SJCRH30 (cell line): ENCODE results near the gene MXI1. TPM values are rescaled to one million over a fixed set of nuclear protein-coding genes. Genes with fewer than 3 reads are reported as not detected.

ENCODE experiments used
- DNase-seq, 2 experiments: peaks; one replicate each; pipeline ENCODE4 v3.0.0-alpha.2; 2015 to 2020
- H3K27ac ChIP-seq: fragments of 250-450 bp; sonication (Bioruptor Pico); 2 replicates; pipeline ENCODE4 v1.5.1; 2020; ENCODE audit warnings: mild to moderate bottlenecking, moderate library complexity
- H3K27me3 ChIP-seq: fragments of 250-450 bp; sonication (Bioruptor Pico); 2 replicates; pipeline ENCODE4 v1.5.1; 2020; ENCODE audit warnings: mild to moderate bottlenecking, moderate library complexity
- H3K36me3 ChIP-seq: fragments of 250-450 bp; sonication (Bioruptor Pico); 2 replicates; pipeline ENCODE4 v1.5.1; 2020; ENCODE audit warnings: mild to moderate bottlenecking, moderate library complexity
- H3K4me1 ChIP-seq: fragments of 250-450 bp; sonication (Bioruptor Pico); 2 replicates; pipeline ENCODE4 v1.5.1; 2020; ENCODE audit warnings: mild to moderate bottlenecking, moderate library complexity
- H3K4me3 ChIP-seq: fragments of 250-450 bp; sonication (Bioruptor Pico); 2 replicates; pipeline ENCODE4 v1.5.1; 2020; ENCODE audit warnings: mild to moderate bottlenecking, moderate library complexity
- H3K9me3 ChIP-seq: fragments of 250-450 bp; sonication (Bioruptor Pico); replicated peaks from 2 replicates; pipeline ENCODE4 v1.5.1; 2020; ENCODE audit warnings: mild to moderate bottlenecking, moderate library complexity
- total RNA-seq: library from RNA; depleted of rRNA; stranded (reverse); fragments of >200 nt; shearing (Covaris generic); gene quantifications from 2 replicates; pipeline ENCODE4 v1.2.3, GENCODE V29; 2014; rRNA removed

Gene MXI1
- 12.4 and 13.0 TPM in 2 replicates for total RNA-seq

DNA sequence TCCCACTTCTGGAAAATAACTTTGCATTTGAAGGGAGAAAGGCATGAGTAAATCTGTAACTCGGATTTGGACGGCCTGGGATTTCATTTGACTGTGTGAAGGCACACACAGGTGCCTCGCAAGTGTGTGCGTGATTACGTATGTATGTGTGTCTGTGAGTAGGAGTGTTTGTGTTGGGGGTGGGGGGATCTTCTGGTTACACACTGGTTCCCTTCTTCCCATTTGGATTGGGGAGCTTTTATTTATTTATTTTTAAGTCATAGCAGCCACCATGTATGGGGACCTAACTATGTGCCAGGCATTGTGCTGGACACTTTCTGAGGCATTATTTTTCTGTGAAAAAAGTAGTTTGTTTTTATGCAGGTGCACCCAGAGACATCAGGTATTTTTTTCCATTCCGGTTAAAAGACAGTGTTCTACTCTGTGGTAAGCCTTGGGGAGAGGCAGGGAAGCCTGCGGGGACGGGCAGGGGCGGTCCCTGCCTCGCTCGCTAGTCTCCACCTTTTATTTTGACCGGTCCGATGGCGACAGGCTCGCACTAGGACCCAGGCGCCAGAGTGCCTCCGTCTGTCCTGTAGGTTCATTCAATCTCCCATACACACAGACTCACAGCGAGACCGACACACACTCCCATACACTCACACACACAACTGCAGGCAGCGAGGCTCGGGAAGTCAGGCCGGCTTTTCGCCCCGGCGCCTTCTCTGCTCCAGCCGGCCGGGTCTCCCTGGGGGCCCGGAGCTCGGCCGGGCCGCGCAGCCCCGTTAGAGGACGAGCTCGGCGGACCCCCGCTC is at the start of gene MXI1:
Gene MXI1, plus strand, starts transcription at position 595 of the 794 bp plus-strand sequence. CDS start 204 bp downstream, outside the sequence.
- peak within 1 kb of the TSS; percentile 75 for H3K4me3 ChIP-seq
- H3K9me3 ChIP-seq, result no peaks in the 10 kb centered on the region
- no peaks in the 10 kb centered on the region; the same call in 1 of the 2 replicates for H3K27me3 ChIP-seq
- H3K36me3 ChIP-seq, result no peaks in the 10 kb centered on the region
- DNase-seq, result peak; percentile 80 to 85
- H3K4me1 ChIP-seq, result no peaks in the 10 kb centered on the region
- H3K27ac ChIP-seq, result no peak within 1 kb of the TSS

DNA sequence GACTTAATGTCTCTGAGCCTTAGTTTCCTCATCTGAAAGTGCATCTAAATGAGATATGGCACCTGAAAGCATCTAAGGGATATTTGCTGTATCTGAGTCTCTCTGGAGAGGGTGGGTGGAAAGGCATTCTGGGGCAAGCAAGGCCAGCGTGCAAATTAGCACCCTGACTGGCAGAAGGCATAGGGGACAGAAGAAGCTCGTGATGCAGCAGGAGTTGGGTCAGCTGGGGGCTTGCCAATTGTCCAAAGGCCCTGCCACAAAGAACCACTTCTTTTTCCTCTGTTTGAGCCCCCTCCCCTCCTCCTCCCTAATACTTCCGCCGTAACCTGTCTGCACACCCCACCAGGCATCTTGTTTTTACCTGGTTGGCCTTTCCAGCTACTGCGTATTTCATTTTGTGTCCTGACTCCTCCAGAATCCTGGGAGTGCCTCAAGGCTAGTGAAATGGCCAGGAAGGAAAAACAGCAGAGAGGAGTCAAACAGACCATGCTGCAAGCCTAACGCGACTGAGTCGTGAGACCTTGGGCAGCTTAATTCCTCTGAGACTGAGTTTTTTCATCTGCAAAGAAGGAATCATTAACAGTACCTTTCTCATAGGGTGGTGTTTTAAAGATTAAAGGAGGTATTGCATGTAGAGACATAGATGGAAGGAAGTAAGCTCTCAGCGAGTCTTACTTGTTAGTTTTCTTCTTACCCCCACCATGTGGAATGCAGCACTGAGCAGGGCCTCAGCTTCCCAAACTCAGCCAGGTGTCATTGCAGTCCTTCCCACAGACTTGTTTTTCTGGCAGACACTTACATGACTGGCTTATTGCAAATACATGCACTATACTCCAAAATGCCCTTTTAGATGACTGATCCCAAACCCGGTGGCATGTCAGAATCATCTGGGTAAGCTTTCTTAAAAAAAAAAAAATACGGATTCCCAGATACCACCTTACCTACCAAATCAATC is 49.1 kb upstream of the MXI1 start:
- Histone ChIP-seq H3K27me3 (no peaks in the 10 kb centered on the region; the same call in 1 of the 2 replicates), H3K27ac (no peak overlapping the region), H3K9me3 (no peaks in the 10 kb centered on the region), H3K36me3 (no peaks in the 10 kb centered on the region), H3K4me1 (no peaks in the 10 kb centered on the region), H3K4me3 (no peak overlapping the region)
- DNase-seq, result no peak

DNA sequence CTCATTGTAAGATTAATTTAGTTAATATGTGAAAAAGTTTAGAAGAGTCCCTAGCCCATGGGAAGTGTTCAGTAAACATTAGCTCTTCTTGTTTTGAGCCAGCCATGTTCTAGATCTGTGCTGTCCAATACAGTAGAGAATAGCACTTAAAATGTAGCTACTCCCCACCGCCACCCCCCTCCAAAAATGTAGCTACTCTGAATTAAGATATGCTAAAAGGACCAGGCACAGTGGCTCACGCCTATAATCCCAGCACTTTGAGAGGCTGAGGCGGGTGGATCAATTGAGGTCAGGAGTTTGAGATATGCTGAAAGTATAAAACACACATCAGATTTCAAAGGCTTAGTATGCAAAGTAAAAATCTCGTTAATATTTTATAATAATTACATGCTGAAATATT is 47.3 kb upstream of the MXI1 start:
- Histone ChIP-seq H3K9me3 (no peaks in the 10 kb centered on the region), H3K36me3 (no peaks in the 10 kb centered on the region), H3K4me3 (no peak overlapping the region), H3K4me1 (no peaks in the 10 kb centered on the region), H3K27me3 (no peaks in the 10 kb centered on the region; the same call in 1 of the 2 replicates), H3K27ac (no peak overlapping the region)
- DNase-seq, result no peak

DNA sequence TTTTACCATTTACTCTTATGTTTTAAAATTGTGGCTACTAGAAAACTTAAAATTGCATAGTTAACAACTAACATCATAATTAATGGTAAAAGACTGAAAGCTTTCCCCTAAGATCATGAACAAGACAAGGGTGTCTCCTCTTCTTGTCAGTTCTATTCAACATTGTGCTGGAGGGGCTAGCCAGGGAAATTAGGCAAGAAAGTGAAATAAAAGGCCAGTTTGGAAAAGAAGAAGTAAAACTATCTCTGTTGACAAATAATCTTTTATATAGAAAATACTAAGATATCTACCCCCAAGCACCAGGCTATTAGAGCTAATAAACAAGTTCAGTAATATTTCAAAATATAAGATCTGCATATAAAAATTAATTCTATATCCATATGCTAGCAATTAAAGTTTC is 46.9 kb upstream of the MXI1 start:
- Histone ChIP-seq H3K9me3 (no peaks in the 10 kb centered on the region), H3K27me3 (no peaks in the 10 kb centered on the region; the same call in 1 of the 2 replicates), H3K36me3 (no peaks in the 10 kb centered on the region), H3K4me1 (no peaks in the 10 kb centered on the region), H3K4me3 (no peak overlapping the region), H3K27ac (no peak overlapping the region)
- no peak for DNase-seq

DNA sequence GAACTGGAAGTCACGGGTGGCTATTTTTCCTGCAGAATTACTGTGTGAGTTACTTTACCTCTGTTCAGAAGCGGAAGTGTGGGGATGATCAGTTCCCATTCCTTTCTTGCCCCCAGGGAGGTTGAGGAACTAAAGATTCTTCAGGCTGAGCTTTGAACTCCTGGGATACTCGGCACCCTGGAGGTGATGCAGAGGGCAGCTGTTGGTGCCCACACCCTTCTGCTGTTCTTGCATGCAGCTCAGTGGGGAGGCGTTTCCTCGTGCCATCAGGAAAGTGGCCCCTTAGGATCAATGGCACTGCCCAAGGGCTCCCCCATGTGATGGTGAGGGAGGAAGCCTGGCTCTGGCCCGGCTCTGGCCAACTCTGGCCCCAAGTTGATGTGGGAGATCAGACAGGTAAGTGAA is 44.7 kb upstream of the MXI1 start:
- no peaks in the 10 kb centered on the region for H3K4me1 ChIP-seq
- no peak overlapping the region for H3K4me3 ChIP-seq
- no peak overlapping the region for H3K27ac ChIP-seq
- no peaks in the 10 kb centered on the region for H3K36me3 ChIP-seq
- no peaks in the 10 kb centered on the region; the same call in 1 of the 2 replicates for H3K27me3 ChIP-seq
- no peak for DNase-seq
- H3K9me3 ChIP-seq, result no peaks in the 10 kb centered on the region

DNA sequence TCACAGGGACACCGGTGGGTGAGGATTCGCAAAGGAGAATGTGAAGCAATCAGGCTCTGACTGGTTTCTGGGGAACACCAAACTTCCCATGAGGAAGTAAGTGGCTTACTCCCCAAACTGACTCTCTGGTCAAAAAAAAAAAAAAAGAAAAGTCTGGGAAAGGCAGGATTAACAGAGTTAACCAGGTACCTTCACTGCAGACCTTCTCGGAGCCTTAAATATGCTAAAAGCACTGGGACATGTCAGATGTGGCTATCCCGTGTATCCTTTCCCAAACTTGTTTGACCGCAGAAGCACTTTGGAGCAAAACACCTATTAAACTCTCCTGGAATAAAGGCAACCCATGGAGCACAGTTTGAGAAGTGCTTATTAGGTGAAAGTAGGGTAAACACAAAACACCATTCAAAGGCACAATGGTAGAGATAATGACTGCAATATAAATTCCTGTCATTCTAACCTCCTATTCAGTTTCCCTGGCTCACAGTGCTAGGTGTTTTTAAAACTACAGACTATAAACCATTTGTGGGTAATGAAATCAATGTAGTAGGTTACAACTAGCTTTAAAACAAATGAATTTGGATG is 44.1 kb upstream of the MXI1 start:
- H3K36me3 ChIP-seq, result no peaks in the 10 kb centered on the region
- H3K9me3 ChIP-seq, result no peaks in the 10 kb centered on the region
- no peaks in the 10 kb centered on the region; the same call in 1 of the 2 replicates for H3K27me3 ChIP-seq

DNA sequence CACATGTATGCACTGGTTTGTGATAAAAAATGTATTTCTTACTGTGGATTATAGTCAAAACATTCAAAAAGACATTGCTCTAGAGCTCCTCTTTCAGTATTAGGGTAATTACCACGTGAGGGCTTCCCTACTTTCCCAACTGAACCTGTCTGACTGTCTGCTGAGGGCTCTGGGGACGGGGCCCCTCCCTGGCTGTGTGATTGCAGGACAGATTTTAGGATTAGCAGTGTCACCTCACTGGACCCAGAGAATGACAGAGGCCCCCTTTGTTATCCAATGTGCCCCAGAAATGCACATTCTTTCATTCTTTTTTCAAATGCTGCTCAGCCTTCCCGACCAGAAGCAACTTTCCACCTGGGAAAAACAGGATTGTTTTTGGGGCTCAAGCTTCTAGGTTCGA is 43.6 kb upstream of the MXI1 start:
- H3K9me3 ChIP-seq, result no peaks in the 10 kb centered on the region
- H3K4me3 ChIP-seq, result no peak overlapping the region
- no peak overlapping the region for H3K27ac ChIP-seq
- no peak for DNase-seq
- H3K27me3 ChIP-seq, result no peaks in the 10 kb centered on the region; the same call in 1 of the 2 replicates
- H3K36me3 ChIP-seq, result no peaks in the 10 kb centered on the region
- H3K4me1 ChIP-seq, result peaks cover 3% of the 10 kb centered on the region; the same call in 1 of the 2 replicates

More for the DNA sequence above, 44.1 kb upstream of the MXI1 start:
- no peak overlapping the region for H3K4me3 ChIP-seq
- no peak overlapping the region for H3K27ac ChIP-seq
- no peak for DNase-seq
- 0 out of 2 replicates have a peak, but pooled peaks cover 1% of the 10 kb centered on the region for H3K4me1 ChIP-seq

DNA sequence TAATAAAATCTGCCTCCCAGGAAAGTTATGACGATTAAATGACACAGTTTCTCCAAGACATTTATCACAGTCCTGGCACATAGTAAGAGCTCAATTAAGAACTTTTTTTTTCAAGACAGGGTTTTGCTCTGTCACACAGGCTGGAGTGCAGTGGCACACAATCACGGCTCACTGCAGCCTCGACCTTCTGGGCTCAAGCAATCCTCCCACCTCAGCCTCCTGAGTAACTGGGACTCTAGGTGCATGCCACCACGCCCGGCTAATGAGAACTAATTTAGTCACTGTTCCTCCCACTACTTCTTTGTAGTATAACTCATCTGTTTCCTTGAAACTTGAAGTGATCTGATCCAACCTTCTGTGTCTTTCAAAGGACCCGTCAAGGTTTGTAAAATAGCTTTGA is 42.2 kb upstream of the MXI1 start:
- peaks cover 9% of the 10 kb centered on the region for H3K27me3 ChIP-seq
- DNase-seq, result no peak
- no peaks in the 10 kb centered on the region for H3K36me3 ChIP-seq
- H3K9me3 ChIP-seq, result no peaks in the 10 kb centered on the region
- peaks cover 11% of the 10 kb centered on the region; the same call in 1 of the 2 replicates for H3K4me1 ChIP-seq
- H3K4me3 ChIP-seq, result no peak overlapping the region
- no peak overlapping the region for H3K27ac ChIP-seq

DNA sequence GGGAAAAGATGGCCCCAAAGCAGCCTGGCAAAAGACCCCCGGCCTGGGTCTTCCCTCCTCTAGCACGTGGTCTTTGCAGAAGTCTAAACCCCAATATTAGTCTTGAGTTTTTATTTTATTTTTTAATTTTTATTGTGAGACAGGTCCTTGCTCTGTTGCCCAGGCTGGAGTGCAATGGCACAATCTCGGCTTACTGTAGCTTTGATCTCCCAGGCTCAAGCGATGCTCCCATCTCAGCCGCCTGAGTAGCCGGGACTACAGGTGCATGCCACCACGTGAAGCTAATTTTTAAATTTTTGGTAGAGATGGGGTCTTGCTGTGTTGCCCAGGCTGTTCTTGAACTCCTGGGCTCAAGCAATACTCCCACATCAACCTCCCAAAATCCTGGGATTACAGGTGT is 40.3 kb upstream of the MXI1 start:
- H3K9me3 ChIP-seq, result no peaks in the 10 kb centered on the region
- no peak overlapping the region for H3K27ac ChIP-seq
- no peak overlapping the region for H3K4me3 ChIP-seq
- peaks cover 9% of the 10 kb centered on the region for H3K27me3 ChIP-seq
- peaks cover 13% of the 10 kb centered on the region; the same call in 1 of the 2 replicates for H3K4me1 ChIP-seq
- DNase-seq, result no peak
- no peaks in the 10 kb centered on the region for H3K36me3 ChIP-seq

DNA sequence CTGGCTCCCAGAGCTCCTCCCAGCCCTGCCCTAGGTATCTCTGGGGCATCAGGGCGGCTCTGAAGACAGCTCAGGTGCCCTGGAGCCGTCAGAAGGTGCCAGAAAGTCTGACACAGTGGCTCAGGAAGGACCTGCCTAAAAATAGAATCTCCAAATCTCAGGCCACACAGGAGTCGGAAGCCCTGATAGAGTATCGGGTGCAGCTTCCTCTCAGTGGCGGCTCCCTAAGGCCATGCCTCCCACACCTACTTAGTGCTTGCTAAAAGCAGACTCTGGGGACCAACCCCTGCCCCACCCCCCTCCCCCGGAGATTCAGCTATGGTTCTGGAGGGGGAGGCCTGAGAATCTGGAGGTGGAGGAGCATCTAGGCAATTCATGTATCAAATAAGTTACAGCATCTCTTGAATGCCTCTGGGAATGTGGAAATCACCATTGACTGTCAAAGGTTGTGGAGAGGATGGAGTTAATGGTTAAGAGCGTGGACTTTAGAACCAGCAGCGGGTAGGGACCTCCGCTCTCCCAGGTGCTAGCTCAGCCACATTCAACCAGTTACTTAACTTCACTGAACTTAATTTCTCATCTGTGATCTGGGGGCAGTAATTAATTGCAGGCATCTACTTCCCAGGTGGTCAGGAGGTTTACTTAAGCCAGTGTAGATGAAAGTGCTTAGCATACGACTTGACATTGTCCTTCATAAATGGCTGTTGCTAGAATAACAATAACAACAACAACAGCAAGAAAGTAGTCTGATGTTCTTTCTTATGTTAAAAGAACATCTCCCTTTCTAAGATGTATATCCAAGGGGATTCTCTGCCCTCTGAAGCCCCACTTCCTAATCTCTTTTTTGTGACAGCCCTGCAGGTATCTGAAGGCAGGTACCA is 38.6 kb upstream of the MXI1 start:
- no peak for DNase-seq
- no peaks in the 10 kb centered on the region for H3K36me3 ChIP-seq
- no peak overlapping the region for H3K27ac ChIP-seq
- H3K4me3 ChIP-seq, result peak overlapping the region; percentile 8; the same call in 1 of the 2 replicates
- peaks cover 13% of the 10 kb centered on the region; the same call in 1 of the 2 replicates for H3K4me1 ChIP-seq
- H3K9me3 ChIP-seq, result no peaks in the 10 kb centered on the region
- H3K27me3 ChIP-seq, result peaks cover 9% of the 10 kb centered on the region

DNA sequence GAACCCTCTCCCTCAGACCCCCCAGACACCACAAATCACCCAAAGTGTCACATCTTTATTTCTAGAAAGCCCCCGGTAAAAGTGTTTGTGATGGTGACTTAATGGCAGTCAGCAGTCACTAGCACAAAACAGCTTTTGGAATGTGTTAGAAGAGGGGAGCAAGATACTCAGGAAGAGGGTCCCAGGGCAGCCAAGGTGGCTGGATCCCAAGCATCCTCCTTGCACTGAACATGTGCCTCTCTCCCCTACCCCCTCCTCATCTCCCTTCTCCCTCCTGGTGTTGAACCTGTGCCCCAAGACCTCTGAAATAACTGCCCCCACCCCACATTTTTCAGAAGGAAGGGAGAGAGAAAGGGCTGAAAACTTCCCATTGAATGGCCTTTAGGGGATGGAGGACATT is 37.8 kb upstream of the MXI1 start:
- H3K27me3 ChIP-seq, result peaks cover 9% of the 10 kb centered on the region

DNA sequence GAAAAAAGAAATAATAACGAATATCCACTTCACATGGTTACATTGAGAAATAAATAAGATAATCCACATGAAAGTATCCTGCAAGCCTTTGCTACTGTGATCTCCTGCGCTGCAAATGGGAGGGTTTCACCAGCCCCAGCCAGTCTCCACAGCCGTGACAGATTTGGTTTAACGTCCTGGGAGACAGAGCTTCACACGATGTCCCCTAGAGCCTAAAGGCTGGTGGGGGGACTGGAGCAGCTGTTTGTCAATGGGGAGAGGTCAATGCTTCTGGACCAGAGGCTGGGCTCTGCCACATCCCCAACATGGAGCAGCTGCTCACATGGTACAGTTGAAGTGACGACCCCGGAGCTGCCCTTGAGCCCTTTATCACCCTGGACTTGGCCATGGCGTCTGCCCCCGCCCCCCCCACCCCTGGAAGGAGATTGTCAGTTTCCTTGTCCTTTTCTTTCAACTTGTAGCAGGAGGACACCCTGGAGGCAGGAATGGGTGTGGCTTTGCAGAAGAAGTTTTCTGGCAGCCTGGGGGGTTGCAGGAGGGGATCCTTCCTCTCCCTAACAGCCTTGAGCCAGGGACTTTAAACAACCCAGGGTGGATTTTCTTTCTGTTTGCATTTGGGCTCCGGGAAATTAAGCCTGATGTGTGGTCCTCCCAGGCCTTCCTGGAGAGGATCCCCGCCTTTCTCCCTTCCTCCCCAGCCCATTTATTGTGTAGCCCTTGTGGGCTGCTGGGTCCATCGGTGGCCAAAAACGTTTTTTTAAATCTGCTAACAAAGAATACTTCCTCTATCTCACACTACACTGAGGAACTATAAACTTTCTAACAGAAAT is 37.0 kb upstream of the MXI1 start:
- H3K27ac ChIP-seq, result no peak overlapping the region; the same call in 1 of the 2 replicates
- H3K9me3 ChIP-seq, result no peaks in the 10 kb centered on the region
- H3K36me3 ChIP-seq, result no peaks in the 10 kb centered on the region
- H3K27me3 ChIP-seq, result peaks cover 9% of the 10 kb centered on the region
- no peak overlapping the region for H3K4me3 ChIP-seq
- DNase-seq, result peak; percentile 45 to 65
- H3K4me1 ChIP-seq, result peaks cover 13% of the 10 kb centered on the region; the same call in 1 of the 2 replicates

More for the DNA sequence above, 37.8 kb upstream of the MXI1 start:
- Histone ChIP-seq H3K36me3 (no peaks in the 10 kb centered on the region), H3K9me3 (no peaks in the 10 kb centered on the region), H3K27ac (no peak overlapping the region), H3K4me1 (peaks cover 13% of the 10 kb centered on the region; the same call in 1 of the 2 replicates), H3K4me3 (no peak overlapping the region)
- DNase-seq, result no peak

DNA sequence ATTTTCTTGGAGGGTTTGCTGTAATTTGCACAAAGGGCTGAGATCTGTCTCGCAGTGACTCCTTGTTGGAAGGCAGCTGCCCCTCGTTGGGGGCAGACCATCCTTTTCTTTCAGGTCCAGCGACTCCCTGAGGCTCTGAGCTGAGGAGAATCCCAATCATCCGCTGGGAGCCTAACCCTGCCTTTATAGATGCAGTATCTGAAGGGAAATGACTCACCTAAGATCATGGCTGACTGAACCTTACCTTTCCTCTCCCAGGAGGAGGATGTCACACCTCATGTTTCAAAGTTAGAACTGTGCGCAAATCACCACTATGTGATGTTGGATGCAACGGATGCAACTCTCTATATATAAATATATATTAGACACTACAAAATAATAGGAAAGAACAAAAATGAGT is 36.4 kb upstream of the MXI1 start:
- Histone ChIP-seq H3K9me3 (no peaks in the 10 kb centered on the region), H3K4me1 (peaks cover 13% of the 10 kb centered on the region; the same call in 1 of the 2 replicates), H3K4me3 (no peak overlapping the region), H3K27ac (no peak overlapping the region; the same call in 1 of the 2 replicates), H3K36me3 (no peaks in the 10 kb centered on the region), H3K27me3 (peaks cover 9% of the 10 kb centered on the region)
- no peak for DNase-seq
